NK-92 treated with Interleukin-12 subunit alpha and Interleukin-12 subunit beta, amount 100 ng/mL, for 24 hours (cell line): Measurements from ENCODE around the gene LMTK2.

Experiments
- DNase-seq: peaks from one replicate; lab custom pipeline; 2025; lab: John Stamatoyannopoulos, UW

LMTK2 gene

GRCh38 chr7:98137134-98137825, 30.6 kb downstream of the LMTK2 start:
- no peak for DNase-seq

GRCh38 chr7:98137826-98138151, 31.1 kb downstream of the LMTK2 start:
- DNase-seq = no peak

GRCh38 chr7:98138672-98139071, 32.0 kb downstream of the LMTK2 start:
- DNase-seq = no peak

- no peak for DNase-seq
These were observed 36.0 kb downstream of the LMTK2 start for GRCh38 chr7:98142658-98143057.

GRCh38 chr7:98148607-98149006, 41.9 kb downstream of the LMTK2 start:
- DNase-seq = no peak

- DNase-seq = no peak
These were observed 42.5 kb downstream of the LMTK2 start for GRCh38 chr7:98149116-98149692.

GRCh38 chr7:98151884-98152283, 45.2 kb downstream of the LMTK2 start:
- no peak for DNase-seq

GRCh38 chr7:98156700-98157099, 50.0 kb downstream of the LMTK2 start:
- DNase-seq = no peak

- no peak for DNase-seq
These were observed 51.1 kb downstream of the LMTK2 start for GRCh38 chr7:98157761-98158160.

GRCh38 chr7:98162758-98163157, 56.1 kb downstream of the LMTK2 start:
- DNase-seq = no peak

- DNase-seq = no peak
These were observed 56.6 kb downstream of the LMTK2 start for GRCh38 chr7:98163269-98163668.

- no peak for DNase-seq
These were observed 57.2 kb downstream of the LMTK2 start for GRCh38 chr7:98163704-98164494.

GRCh38 chr7:98165827-98166667, 59.4 kb downstream of the LMTK2 start:
- peak; percentile 8 for DNase-seq

GRCh38 chr7:98166668-98166970, 60.0 kb downstream of the LMTK2 start:
- DNase-seq = no peak

GRCh38 chr7:98167653-98168052, 61.0 kb downstream of the LMTK2 start:
- no peak for DNase-seq

- DNase-seq = peak; percentile 44
These were observed 61.7 kb downstream of the LMTK2 start for GRCh38 chr7:98168181-98168903.

GRCh38 chr7:98168904-98169621, 62.4 kb downstream of the LMTK2 start:
- DNase-seq = no peak

GRCh38 chr7:98170966-98171365, 64.3 kb downstream of the LMTK2 start:
- no peak for DNase-seq

- DNase-seq = no peak
These were observed 64.8 kb downstream of the LMTK2 start for GRCh38 chr7:98171449-98171848.

GRCh38 chr7:98174334-98175259, 67.9 kb downstream of the LMTK2 start:
- no peak for DNase-seq
